Tibial nerve (tissue), 4 donors: Measurements from ENCODE around the gene MAP3K1. TPM values are rescaled to one million over a fixed set of nuclear protein-coding genes. Genes with fewer than 3 reads are reported as not detected.

Experiments
- DNase-seq, 2 donors: peaks; one replicate each; pipeline ENCODE4 v3.0.0-alpha.2; 2019; ENCODE audit warnings: low spot score in 2 of 2
- H3K27ac ChIP-seq, 4 donors: fragments of 200-600 bp; sonication (generic) in 3 of 4; one replicate each; pipeline ENCODE4 v1.5.1; 2017 to 2019; ENCODE audit warnings: mild to moderate bottlenecking in 1 of 4
- H3K27me3 ChIP-seq, 2 donors: fragments of 200-600 bp; sonication (generic) in 1 of 2; one replicate each; pipeline versions ENCODE4 v1.5.1 to v1.6.0; 2017 to 2019
- H3K36me3 ChIP-seq, 3 donors: fragments of 200-600 bp; sonication (generic); one replicate each; pipeline ENCODE4 v1.5.1; 2018 to 2019
- H3K4me1 ChIP-seq, 4 donors: fragments of 200-600 bp; sonication (generic) in 3 of 4; one replicate each; pipeline ENCODE4 v1.5.1; 2017 to 2019
- H3K4me3 ChIP-seq, 4 donors: fragments of 200-600 bp; sonication (generic) in 3 of 4; one replicate each; pipeline ENCODE4 v1.5.1; 2017 to 2019; ENCODE audit warnings: mild to moderate bottlenecking in 1 of 4, moderate library complexity in 1 of 4
- H3K9me3 ChIP-seq, 4 donors: fragments of 200-600 bp; sonication (generic) in 3 of 4; one replicate each; pipeline ENCODE4 v1.5.1; 2017 to 2019
- CTCF ChIP-seq, 5 experiments: fragments of 200-600 bp in 3 of 5; fragments of 450-650 bp in 2 of 5; sonication (generic) in 3 of 5; IDR thresholded peaks; one replicate each; pipeline ENCODE4 v1.5.1; 2016 to 2019; ENCODE audit warnings: antibody characterized with exemption in 5 of 5, mild to moderate bottlenecking in 3 of 5, moderate library complexity in 2 of 5
- EP300 ChIP-seq, 2 donors: sonication (generic); formaldehyde crosslinking; IDR thresholded peaks; one replicate each; pipeline ENCODE4 v1.6.1; 2017; ENCODE audit warnings: antibody characterized with exemption in 2 of 2, mild to moderate bottlenecking in 1 of 2
- POLR2A ChIP-seq, 2 donors: fragments of 450-650 bp; IDR thresholded peaks; one replicate each; pipeline ENCODE4 v1.6.1; 2017; ENCODE audit warnings: antibody characterized with exemption in 2 of 2, mild to moderate bottlenecking in 2 of 2, moderate library complexity in 2 of 2
- WGBS, 2 donors: methylation state at CpG; one replicate each; pipeline ENCODE4 v1.1.5; 2018; 5-methylcytosine and 5-hydroxymethylcytosine counted together
- total RNA-seq, 4 donors: library from RNA; depleted of rRNA; stranded (reverse); fragments of >200 nt; gene quantifications; one replicate each; pipeline ENCODE4 v1.1.0, GENCODE V29; 2016

Gene MAP3K1
- total RNA-seq, 4 donors from 2014 or later = 19.5 to 26.2 (median 22.9) TPM

GRCh38 chr5:56848206-56848605 is 32.9 kb downstream of the MAP3K1 start:
- peaks cover 0 to 87% (median 40%) of the 10 kb centered on the region in 4 donors for H3K4me1 ChIP-seq
- no peak for DNase-seq
- H3K27ac ChIP-seq = peak overlapping the region in 1 of 4 donors; percentile 1
- WGBS, 2 donors = 60 to 72% methylated on average over 1 of the region's 1 CpG
- no peaks in the 10 kb centered on the region for H3K27me3 ChIP-seq
- TF ChIP-seq POLR2A (IDR thresholded peaks at IDR 0.05) (no peak), EP300 (IDR thresholded peaks at IDR 0.05) (no peak), CTCF (IDR thresholded peaks at IDR 0.05) (no peak)
- H3K4me3 ChIP-seq = no peak overlapping the region
- H3K36me3 ChIP-seq = no peaks in the 10 kb centered on the region
- no peaks in the 10 kb centered on the region for H3K9me3 ChIP-seq

- Histone ChIP-seq H3K4me3 (no peak overlapping the region), H3K9me3 (no peaks in the 10 kb centered on the region), H3K36me3 (no peaks in the 10 kb centered on the region), H3K27ac (peak overlapping the region in 1 of 4 donors; percentile 27), H3K27me3 (no peaks in the 10 kb centered on the region), H3K4me1 (peaks cover 0 to 100% (median 45%) of the 10 kb centered on the region in 4 donors)
- DNase-seq = no peak
- TF ChIP-seq CTCF (IDR thresholded peaks at IDR 0.05) (no peak), POLR2A (IDR thresholded peaks at IDR 0.05) (no peak), EP300 (IDR thresholded peaks at IDR 0.05) (no peak)
- WGBS, 2 donors = 96 to 98% methylated on average over 2 of the region's 2 CpGs
Observed at GRCh38 chr5:56849671-56850070, 34.3 kb downstream of the MAP3K1 start.

- WGBS, 2 donors = 88 to 89% methylated on average over 2 of the region's 2 CpGs
- Histone ChIP-seq H3K27ac (no peak overlapping the region), H3K4me1 (peaks cover 0 to 100% (median 45%) of the 10 kb centered on the region in 4 donors), H3K4me3 (no peak overlapping the region), H3K36me3 (no peaks in the 10 kb centered on the region), H3K9me3 (no peaks in the 10 kb centered on the region), H3K27me3 (no peaks in the 10 kb centered on the region)
- TF ChIP-seq EP300 (IDR thresholded peaks at IDR 0.05) (no peak), CTCF (IDR thresholded peaks at IDR 0.05) (no peak), POLR2A (IDR thresholded peaks at IDR 0.05) (no peak)
- no peak for DNase-seq
Observed at GRCh38 chr5:56850423-56850822, 35.1 kb downstream of the MAP3K1 start.

GRCh38 chr5:56851258-56851941 is 36.1 kb downstream of the MAP3K1 start:
- Histone ChIP-seq H3K4me3 (no peak overlapping the region), H3K27ac (no peak overlapping the region), H3K36me3 (no peaks in the 10 kb centered on the region), H3K9me3 (no peaks in the 10 kb centered on the region), H3K4me1 (peaks cover 0 to 100% (median 46%) of the 10 kb centered on the region in 4 donors), H3K27me3 (no peaks in the 10 kb centered on the region)
- 45 to 47% methylated on average over 6 of the region's 6 CpGs for WGBS, 2 donors
- TF ChIP-seq POLR2A (IDR thresholded peaks at IDR 0.05) = no peak
- TF ChIP-seq CTCF (IDR thresholded peaks at IDR 0.05) = no peak
- no peak for TF ChIP-seq EP300 (IDR thresholded peaks at IDR 0.05)
- DNase-seq = no peak

- no peaks in the 10 kb centered on the region for H3K27me3 ChIP-seq
- no peak overlapping the region for H3K4me3 ChIP-seq
- no peak for DNase-seq
- peaks cover 0 to 100% (median 52%) of the 10 kb centered on the region in 4 donors for H3K4me1 ChIP-seq
- 58 to 62% methylated on average over 3 of the region's 3 CpGs for WGBS, 2 donors
- no peak for TF ChIP-seq POLR2A (IDR thresholded peaks at IDR 0.05)
- no peak for TF ChIP-seq CTCF (IDR thresholded peaks at IDR 0.05)
- TF ChIP-seq EP300 (IDR thresholded peaks at IDR 0.05) = no peak
- H3K9me3 ChIP-seq = no peaks in the 10 kb centered on the region
- no peaks in the 10 kb centered on the region for H3K36me3 ChIP-seq
- H3K27ac ChIP-seq = peak overlapping the region in 2 of 4 donors; percentile 12 to 20
Observed at GRCh38 chr5:56852228-56853000, 37.1 kb downstream of the MAP3K1 start.
